Retinal pigment epithelial cell (primary cell): ENCODE results near the gene CD81.

Experiments used
- DNase-seq: peaks from one replicate; pipeline ENCODE4 v3.0.0-alpha.2; 2010; ENCODE audit warnings: low read depth
- H3K4me3 ChIP-seq: 2 replicates; pipeline ENCODE4 v1.5.1; 2011; ENCODE audit warnings: mild to moderate bottlenecking, low read length, control low read depth, moderate library complexity
- TF ChIP-seq, protein P1 (sequence below): conservative IDR thresholded peaks from 2 replicates; pipeline ENCODE4 v1.5.1; 2011; ENCODE audit warnings: low read depth, low read length, control low read depth, inconsistent platforms

CD81 gene

DNA sequence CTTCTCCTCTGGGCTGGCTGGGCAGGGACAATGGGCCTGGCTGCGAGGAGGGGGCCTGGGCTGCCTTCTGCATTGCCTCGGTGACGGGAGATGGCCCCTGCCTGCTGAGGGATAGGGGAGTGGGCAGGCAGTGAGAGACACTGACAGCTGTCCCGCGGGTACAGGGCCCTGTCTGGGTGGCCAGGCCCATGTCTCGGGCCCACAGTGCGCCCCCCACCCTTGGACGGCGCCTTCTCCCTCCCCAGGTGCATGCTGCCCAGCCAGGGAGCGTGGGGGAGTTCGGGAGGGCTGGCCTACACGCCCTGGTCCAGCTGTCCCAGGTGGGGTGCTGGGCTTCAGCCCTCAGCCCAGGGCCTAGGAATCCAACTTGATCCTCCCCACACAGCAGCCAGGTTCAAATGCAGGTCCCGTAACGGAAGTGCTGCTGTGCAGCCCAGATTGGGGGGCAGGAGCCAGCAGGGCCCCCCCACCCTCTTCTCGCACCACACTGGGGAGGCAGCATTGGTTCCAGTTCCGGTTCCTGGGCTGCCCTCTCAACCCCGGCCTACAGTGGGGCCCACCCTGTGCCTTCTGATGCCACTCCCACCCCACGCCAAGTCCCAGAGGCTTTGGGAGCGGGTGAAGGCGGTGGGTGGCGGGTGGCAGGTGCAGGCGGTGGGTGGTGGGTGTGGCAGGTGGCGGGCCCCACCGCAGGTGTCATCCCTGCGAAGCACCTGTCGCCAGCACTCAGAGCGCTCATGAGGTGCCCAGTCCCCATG, 16.2 kb downstream of the CD81 start:
- TF ChIP-seq, protein P1, sequence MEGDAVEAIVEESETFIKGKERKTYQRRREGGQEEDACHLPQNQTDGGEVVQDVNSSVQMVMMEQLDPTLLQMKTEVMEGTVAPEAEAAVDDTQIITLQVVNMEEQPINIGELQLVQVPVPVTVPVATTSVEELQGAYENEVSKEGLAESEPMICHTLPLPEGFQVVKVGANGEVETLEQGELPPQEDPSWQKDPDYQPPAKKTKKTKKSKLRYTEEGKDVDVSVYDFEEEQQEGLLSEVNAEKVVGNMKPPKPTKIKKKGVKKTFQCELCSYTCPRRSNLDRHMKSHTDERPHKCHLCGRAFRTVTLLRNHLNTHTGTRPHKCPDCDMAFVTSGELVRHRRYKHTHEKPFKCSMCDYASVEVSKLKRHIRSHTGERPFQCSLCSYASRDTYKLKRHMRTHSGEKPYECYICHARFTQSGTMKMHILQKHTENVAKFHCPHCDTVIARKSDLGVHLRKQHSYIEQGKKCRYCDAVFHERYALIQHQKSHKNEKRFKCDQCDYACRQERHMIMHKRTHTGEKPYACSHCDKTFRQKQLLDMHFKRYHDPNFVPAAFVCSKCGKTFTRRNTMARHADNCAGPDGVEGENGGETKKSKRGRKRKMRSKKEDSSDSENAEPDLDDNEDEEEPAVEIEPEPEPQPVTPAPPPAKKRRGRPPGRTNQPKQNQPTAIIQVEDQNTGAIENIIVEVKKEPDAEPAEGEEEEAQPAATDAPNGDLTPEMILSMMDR: no peak
- H3K4me3 ChIP-seq: no peak overlapping the region

DNA sequence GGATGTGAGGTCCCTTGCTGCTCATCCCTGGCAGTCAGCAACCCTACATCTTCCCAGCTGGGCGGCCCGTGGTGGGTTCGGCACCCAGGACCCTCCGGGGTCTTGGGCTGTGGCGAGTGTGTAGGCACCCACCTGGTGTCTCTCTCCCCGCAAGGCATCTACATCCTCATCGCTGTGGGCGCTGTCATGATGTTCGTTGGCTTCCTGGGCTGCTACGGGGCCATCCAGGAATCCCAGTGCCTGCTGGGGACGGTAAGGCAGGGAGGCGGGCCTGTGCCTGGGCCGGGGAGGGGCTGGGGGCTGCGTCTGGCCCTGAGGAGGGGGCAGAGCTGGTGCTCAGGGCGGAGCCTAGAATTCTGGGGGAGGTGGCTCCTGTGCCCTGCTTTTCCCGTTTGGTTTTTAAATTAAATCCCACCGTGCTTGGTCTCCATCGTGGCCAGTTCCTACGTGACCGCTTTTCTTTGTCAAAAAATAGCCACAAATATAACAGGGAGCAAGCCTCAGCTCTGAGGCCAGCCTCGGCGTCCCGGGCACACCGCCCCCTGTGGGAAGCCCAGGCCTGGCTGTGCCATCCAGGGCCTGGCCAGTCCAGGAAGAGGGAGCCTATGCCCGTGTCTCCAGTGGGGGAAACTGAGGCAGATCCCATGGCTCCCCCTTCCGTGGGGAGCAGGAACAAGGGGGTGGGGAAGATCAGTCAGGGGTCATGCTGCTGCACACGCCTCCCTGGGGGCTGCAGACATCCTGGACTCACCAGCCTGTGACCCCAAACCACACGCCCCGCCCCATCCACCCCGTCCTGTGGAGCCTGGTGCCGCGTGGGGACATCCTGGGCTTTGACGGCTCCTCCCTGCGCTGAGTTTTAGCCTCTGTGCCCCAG, 17.1 kb downstream of the CD81 start:
- H3K4me3 ChIP-seq: no peak overlapping the region
- TF ChIP-seq, protein P1: no peak
- DNase-seq: no peak

More for the DNA sequence above, 16.2 kb downstream of the CD81 start:
- DNase-seq: no peak

DNA sequence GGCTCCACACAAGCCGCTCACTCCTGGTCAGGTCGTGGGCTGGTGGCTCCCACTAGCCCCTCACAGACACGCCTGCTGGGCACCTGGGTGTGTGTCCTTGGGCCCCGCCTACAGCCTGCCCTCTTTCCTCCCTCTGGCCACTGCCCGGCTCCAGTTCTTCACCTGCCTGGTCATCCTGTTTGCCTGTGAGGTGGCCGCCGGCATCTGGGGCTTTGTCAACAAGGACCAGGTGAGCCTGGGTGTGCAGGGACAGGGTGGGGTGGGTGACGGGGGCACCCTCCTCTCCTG, 17.7 kb downstream of the CD81 start:
- TF ChIP-seq, protein P1: no peak
- DNase-seq: no peak
- H3K4me3 ChIP-seq: no peak overlapping the region

DNA sequence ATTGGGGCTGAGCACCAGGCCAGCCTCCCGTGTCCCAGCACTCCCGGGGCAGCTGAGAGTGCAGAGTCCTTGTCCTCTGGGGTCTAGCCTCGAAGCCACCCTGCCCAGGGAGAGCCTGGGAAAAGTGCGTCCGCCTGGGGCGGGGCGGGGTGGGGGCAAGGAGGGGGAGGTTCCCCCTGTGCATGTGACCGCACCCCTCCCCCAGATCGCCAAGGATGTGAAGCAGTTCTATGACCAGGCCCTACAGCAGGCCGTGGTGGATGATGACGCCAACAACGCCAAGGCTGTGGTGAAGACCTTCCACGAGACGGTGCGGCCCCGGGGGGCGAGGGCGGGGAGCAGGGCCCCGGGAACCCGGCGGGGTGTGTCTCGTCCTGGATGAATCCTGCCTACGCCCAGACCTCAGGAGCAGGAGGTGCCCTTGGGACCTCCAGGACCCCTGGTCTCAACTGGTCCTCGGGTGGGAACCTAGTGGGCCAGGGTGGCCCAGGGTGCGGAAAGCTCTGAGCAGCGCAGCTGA, 18.2 kb downstream of the CD81 start:
- H3K4me3 ChIP-seq: no peak overlapping the region
- no peak for DNase-seq
- TF ChIP-seq, protein P1: no peak

DNA sequence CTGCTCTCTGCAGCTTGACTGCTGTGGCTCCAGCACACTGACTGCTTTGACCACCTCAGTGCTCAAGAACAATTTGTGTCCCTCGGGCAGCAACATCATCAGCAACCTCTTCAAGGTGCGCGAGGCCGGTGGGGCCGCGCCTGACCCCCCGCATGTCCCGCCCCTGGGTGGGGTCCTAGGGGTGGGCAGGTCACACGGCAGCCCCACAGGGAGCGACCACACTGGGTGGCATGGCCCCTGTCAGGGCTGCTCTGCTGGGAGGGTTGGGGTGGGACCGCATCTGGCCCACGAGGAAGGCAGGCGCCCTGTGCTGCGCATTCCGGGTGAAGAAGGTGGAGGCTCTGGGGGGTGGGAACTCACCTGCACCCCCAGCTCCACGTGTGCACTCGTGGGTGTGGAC, 18.7 kb downstream of the CD81 start:
- no peak overlapping the region for H3K4me3 ChIP-seq
- DNase-seq: no peak
- TF ChIP-seq, protein P1: no peak

DNA sequence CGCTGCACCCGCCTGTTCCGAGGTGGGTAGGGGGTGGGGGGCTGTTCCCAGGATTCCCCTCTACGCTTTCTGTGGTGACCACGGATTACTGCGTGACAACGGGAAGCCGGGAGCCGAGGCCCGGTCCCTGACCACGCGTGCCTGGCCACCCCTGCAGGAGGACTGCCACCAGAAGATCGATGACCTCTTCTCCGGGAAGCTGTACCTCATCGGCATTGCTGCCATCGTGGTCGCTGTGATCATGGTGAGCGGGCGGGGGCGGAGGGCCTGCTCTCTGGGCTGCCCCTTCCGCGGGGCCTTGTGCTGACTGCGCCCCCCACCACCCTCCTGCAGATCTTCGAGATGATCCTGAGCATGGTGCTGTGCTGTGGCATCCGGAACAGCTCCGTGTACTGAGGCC, 19.4 kb downstream of the CD81 start:
- TF ChIP-seq, protein P1: no peak
- H3K4me3 ChIP-seq: no peak overlapping the region
- DNase-seq: no peak

DNA sequence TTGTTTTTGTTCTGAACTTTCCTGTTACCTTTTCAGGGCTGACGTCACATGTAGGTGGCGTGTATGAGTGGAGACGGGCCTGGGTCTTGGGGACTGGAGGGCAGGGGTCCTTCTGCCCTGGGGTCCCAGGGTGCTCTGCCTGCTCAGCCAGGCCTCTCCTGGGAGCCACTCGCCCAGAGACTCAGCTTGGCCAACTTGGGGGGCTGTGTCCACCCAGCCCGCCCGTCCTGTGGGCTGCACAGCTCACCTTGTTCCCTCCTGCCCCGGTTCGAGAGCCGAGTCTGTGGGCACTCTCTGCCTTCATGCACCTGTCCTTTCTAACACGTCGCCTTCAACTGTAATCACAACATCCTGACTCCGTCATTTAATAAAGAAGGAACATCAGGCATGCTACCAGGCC, 19.9 kb downstream of the CD81 start:
- no peak overlapping the region for H3K4me3 ChIP-seq
- no peak for DNase-seq
- TF ChIP-seq, protein P1: no peak
